ENCODE results near the gene RPTOR.

RPTOR gene

DNA sequence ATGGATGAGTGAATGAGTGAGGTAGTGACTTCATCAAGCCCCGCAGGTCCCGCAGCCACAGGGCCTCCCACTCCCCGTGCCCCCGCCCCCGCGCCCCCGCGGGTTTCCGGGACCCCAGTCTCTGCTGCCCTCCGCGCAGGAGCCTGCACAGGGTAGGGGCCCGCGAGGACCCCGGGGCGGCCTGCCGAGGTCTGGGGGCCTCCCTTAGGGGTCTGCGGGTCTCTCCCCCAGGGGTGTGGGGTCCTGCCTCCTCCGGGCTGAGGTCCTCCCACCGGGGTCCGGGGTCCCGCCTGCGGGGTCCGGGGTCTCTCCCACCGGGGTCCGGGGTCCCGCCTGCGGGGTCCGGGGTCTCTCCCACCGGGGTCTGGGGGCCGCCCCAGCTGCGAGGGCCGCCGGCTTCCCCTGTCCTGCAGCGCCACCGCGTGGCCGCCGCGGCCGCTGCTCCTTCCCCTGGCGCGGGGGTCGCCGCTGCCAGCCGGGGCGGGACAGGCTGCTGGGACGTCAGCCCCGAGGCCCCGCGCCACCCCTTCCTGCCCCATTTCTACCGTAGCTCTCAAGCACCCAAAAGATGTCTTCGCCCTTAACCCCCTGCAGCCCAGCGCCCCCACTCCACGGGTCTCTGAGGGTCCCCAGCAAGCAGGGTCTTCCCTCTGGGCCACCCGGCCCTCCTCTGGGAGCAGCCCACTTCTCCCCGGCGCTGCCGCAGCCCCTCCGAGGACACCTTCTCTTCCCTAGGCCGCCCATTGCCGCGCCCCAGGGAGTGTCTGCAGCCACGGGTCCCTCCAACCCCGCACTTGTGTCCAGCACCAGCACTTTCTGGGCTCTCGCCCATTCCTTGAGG is 436.6 kb downstream of the RPTOR start:
- no peak for DNase-seq (ENCODE audit: low spot score)

DNA sequence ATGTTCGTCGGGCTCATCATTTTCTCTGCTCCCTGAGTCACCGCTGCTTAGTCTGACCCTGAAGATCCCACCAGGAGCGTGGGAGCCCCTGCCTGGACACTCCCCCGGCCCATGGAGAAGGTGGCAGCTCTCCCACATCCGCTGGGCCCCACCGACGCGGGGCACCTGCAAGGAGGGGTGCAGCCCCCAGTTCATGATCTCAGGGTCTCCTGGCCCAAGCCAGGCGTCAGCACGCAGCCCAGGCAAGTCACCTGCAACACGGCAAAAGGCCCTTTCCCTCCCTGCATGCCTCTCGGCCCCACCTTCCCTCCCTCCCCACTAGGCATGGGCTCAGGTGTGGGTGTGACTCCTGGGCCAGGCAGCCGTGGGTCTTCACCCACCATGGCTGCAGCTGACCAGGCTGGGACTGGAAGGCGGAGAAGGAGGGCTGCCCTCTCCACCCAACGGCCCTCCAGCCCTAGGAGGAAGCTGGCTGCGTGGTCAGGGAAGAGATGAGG is 437.3 kb downstream of the RPTOR start:
- no peak for DNase-seq (ENCODE audit: low spot score)

DNA sequence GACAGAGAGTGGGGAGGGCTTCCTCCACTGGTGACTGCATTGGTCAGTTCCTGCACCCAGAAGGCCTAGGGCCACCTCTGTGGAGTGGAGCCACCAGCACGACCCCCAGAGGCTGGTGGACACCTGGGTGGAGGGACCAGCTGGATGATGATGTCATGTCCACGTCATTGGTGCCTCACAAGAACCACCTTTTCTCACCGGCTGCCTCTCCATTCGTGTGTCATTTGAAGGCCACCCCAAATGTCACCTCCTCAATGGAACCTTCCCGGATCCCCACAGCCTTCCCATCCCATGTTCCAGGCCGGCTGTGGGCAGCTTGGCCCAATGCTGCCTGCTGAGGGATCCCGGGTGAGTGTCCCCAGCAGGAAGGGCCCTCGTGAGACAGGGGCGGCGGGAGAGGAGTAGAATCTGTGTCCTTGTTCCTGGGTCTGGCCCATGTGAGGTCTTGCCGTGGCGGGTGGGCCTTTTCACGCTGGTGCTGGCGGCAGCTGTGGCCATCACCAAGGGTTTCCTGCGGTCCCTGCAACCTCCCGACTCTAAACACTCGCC is 437.9 kb downstream of the RPTOR start:
- no peak for DNase-seq (ENCODE audit: low spot score)

GRCh38 chr17:80983545-80983944 is 438.9 kb downstream of the RPTOR start:
- DNase-seq (ENCODE audit: low spot score), result no peak

DNA sequence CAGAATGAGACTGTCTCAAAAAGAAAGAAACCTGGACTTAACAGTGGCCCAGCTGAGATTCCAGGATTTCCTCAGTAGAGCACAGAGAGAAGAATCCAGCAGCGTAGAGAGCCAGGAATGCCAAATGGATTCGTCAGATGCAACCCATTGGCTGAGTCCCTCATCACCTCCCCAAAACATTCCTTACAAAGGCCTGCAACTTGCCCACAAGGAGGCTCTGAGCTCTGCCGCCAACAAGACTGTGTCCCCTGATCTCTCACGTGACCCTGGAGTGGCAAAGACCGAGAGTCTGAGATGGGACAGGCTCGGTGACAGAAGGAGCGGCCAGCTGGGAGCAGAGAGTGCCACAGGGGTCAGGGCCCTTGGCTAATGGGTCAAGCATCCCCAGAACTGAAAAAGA is 440.1 kb downstream of the RPTOR start:
- DNase-seq (ENCODE audit: low spot score), result no peak

DNA sequence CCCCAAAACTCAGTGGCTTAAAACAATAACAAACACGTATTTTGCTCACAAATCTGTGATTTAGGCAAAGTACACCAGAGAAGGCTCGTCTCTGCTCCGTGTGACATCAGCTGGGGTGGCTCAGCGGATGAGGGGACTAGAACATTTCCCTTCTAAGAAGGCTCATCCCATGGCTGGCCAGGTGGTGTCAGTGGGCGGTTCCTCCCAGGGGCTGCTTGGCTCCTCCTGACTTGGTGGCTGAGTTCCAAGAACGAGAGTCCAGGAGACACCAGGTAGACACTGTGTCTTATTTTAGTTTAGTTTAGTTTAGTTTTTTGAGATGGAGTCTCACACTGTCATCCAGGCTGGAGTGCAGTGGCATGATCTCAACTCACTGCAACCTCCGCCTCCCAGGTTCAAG is 441.4 kb downstream of the RPTOR start:
- no peak for DNase-seq (ENCODE audit: low spot score)

DNA sequence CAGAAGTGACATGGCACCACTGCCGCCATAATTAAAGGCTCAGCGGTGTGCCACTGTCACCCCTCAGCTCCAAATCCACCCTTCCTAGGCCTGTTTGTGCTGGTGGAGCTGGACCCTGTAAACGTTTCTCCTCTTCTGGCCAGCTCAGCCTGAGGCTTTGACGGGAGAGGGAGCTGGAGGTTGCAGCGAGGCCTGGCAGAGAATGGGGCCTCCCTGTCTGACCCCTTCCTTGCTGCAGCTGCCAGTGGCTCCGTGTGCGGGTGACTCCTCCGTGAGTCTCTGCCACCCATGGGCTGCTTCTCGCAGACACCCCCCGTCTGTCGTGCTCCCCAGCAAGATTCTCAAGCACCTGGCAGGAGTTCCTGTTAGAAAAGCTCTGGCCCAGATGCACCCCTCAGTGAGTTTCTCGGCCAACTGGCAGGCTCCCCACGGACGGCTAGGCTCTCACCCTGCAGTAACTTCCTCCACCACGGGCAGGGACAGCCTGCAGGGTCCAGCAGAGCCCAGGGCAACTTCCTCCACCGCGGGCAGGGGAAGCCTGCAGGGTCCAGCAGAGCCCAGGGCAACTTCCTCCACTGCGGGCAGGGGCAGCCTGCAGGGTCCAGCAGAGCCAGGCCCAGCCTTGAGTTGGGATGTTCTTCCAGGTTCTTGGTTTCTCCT is 442.3 kb downstream of the RPTOR start:
- no peak for DNase-seq (ENCODE audit: low spot score)

DNA sequence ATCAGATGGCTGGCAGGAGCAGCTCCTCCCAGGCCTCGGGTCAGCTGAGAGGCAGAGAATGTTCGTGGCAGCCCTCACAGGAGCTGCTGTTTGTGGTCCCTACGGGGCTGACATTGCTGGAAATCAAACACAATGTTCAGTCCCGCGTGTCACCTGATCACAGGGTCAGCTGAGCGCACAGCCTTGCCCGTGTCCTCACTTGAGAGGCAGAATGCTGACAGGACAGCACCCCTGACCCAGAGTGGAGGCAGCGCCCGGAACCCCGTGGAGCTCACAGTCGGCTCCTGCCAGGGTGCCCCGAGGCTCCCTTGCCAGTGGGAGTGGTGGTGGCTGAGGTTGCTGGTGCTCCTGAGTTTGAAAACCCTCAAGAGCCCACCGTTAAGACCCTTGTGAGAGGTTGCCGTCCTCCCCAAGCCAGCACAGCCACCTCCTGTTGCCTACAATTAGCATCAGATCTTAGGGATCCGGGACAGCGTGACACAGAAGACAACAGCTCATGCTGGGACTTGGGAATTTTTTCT is 443.4 kb downstream of the RPTOR start:
- DNase-seq (ENCODE audit: low spot score), result no peak

DNA sequence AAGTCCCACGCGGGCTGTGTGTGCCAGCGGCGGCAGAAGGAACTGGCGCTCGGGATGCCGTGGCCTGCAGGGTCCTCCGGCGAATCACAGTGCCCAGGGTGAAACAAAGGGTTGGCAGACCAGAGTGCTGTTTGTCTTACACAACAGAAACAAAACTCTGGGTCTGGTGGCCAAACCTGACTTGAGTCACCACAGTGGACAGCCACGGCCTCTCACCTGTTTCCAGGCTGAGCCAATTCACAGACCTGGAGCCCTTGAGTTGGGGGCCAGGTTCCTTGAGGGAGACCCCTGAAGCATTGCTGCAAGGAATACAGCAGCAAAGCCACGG is 444.9 kb downstream of the RPTOR start:
- no peak for DNase-seq (ENCODE audit: low spot score)

DNA sequence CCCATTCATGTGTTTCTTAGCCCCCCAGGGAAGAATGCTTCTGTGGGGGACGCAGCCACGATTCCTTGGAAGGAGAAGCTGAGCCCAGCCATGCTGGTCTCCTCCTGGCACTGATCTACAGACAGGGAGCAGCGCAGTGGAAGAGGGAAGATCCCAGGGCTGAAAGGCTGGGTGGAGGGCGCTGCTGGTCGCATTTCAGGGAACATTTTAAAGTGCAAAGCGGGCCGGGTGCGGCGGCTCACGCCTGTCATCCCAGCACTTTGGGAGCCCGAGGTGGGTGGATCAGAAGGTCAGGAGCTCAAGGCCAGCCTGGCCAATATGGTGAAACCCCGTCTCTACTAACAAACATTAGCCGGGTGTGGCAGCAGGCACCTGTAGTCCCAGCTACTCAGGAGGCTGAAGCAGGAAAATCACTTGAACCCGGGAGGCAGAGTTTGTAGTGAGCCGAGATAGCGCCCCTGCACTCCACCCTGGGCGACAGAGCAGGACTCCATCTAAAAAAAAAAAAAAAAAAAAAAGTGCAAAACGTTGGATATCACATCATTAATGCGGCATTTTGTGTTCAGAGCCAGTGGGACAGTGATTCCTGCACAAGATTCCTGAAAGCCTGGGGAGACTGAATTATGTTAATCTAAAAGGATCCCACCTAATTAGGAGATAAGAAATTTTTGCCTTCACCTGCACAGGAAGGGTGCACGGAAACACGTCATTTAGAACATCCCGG is 446.4 kb downstream of the RPTOR start:
- no peak for DNase-seq (ENCODE audit: low spot score)

DNA sequence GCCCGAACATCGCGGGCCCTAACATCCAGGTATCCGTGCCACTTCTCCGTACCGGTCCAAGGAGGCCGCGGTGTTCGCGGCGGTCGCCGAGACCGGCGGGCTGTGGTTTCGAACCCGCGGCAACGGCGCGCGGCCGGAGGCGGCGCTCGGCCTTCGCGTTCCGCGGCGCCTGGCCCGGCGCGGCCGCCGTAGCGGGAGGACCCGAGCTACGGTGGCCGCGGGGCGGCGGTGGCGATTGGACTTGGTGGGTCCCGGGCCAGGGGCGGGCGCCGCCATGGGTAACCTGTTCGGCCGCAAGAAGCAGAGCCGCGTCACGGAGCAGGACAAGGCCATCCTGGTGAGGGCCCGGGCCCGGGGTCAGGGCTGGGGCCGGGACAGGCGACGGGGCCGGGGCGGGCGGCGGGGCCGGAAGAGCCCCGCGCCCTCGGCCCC is 447.0 kb downstream of the RPTOR start, which contains the start of gene CHMP6:
TSS of gene CHMP6 (plus strand) at position 197 of the 432 bp plus-strand sequence. CDS start at position 275, 78 bp downstream.
- peak; percentile 31 for DNase-seq (ENCODE audit: low spot score)

GRCh38 chr17:80992077-80992947 is 447.7 kb downstream of the RPTOR start:
- no peak for DNase-seq (ENCODE audit: low spot score)

DNA sequence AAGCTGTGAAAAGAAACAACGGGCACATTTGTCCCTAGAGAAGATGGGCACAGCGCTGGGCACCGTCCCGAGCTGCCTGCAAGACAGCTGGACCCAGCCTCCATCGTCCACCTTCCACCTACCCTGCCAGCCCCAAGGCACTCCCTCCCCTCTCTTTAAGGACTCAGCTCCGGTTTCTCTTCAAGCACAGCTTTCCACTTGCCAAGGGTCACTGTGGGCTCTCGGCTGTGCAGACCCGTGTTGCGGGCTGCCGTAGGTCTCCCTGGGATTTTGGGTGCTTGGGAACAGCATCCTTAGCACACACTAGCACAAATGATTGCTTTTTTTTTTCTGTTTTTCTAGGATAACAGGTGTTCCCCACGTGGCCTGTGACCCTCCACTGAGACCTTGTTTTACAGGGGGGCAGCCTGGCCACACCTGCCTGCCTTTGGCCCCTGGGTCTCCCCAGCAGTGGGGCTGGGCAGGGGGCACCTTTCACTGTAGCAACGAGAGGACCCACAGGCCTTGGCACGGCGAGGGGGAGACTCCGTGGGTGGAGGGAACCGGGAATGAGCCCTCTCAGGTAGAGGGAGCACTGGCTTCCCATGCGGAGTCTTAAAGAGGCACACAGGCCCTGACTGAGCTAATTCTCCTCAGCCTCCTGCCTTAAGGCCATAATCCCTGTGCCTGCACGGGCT is 448.4 kb downstream of the RPTOR start:
- DNase-seq (ENCODE audit: low spot score), result no peak

DNA sequence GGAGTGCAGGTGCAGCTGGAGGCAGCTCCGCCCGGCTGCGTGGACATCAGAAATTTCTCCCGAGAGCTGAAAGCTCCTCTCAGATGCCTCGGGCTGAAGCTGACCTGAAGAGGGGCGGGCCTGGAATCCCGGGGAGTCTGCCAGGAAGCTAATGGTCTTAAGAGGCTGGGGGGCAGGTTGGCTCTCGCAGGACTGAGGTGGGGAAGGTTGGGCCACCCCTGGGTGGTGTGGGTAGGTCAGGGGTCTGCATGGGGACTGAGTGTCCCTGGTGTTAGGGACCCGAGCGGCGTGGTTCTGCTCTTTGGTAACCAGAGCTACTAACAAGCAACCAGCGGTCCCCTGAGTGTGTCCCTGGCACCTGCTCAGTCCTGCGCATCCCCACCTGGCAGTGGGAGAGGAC is 450.5 kb downstream of the RPTOR start:
- no peak for DNase-seq (ENCODE audit: low spot score)

DNA sequence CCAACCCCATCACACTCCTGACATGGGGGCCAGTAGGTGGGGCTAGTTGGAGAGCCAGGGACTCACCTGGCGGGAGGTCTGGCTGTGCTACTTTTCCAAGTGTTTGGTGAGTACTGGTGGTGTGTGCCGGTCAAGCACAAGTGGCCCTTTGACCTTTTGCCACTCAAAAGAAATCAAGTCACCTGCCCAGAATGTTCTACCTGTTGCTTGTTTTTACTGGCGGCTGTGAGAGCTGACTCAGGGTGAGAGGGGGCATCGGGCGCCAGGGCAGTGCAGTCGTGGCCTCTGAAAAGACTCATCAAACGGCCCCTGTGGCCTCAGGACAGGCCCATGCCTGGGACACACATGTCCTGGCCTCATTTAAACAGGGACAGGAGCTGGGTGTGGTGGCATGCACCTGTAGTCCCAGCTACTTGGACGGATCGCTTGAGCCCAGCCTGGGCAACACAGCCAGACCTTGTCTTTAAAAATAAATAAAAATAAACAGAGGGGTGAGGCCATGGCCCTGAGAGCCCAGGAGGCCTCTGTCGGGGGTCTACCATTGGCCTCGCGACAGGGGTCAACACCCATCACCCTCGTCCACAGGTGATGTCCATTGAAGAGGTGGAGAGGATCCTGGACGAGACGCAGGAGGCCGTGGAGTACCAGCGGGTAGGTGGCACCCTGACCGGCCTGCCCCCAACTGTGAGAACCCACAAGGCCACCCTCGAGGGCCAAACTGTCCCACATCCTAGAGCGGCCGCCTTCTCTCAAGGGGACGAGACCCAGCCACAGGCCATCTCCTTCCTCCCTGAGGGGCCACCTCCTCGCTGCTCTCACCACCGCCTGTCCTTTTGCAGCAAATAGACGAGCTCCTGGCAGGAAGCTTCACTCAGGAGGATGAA is 452.0 kb downstream of the RPTOR start:
- no peak for DNase-seq (ENCODE audit: low spot score)

DNA sequence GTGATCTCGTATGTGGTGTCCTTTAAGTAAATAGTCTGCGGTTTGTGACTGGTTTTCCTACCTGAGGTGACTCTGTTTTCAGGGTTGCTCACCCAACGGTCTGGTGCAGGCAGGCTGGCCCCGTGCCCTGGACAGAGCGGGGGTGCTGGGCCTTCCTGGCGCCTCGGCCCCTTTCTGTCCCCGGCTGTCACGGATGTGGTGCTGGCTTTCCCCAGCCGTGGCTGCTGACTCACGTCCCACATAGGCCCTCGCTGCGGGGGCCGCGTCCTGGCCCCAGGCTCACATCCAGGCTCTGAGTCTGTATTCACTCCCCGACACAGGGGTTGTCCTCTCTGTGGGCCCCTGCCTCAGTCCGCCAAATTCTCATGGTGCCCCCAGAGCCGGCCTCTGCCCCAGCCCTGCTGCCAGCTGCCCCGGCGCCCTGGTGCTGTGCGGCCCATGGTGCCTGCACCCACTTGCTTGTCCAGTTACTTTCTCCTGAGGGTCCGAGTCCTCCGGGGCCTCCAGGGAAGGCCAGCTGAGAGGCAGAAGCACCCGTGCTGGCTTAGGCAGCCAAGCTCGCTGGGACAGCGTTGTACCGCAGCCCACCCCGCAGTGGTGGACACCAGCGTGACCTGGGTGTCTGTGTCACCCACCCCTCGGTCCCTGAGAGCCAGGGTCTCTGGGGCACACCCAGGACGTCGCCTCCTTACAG is 452.9 kb downstream of the RPTOR start:
- DNase-seq (ENCODE audit: low spot score), result no peak

GRCh38 chr17:80998118-80998747 is 453.6 kb downstream of the RPTOR start:
- no peak for DNase-seq (ENCODE audit: low spot score)

- DNase-seq (ENCODE audit: low spot score), result no peak
Measured at GRCh38 chr17:80998748-80999535, 454.3 kb downstream of the RPTOR start.
